Measurements from ENCODE around the gene RAF1. TPM values are rescaled to one million over a fixed set of nuclear protein-coding genes. Genes with fewer than 3 reads are reported as not detected.

Gene RAF1
- total RNA-seq, 1 donor from 2014 or later, result 85.0 TPM

- no peak overlapping the region for H3K4me3 Mint-ChIP-seq (ENCODE audit: unreplicated experiment)
- peaks cover 10% of the 10 kb centered on the region for H3K36me3 Mint-ChIP-seq (ENCODE audit: low read depth)
These were observed 45.5 kb downstream of the RAF1 start for GRCh38 chr3:12618426-12618825.

GRCh38 chr3:12615266-12615665, 48.7 kb downstream of the RAF1 start:
- Mint-ChIP-seq H3K27me3 (ENCODE audit: low read depth) (no peaks in the 10 kb centered on the region), H3K4me3 (ENCODE audit: unreplicated experiment) (no peak overlapping the region), H3K27ac (ENCODE audit: unreplicated experiment) (no peak overlapping the region), H3K4me1 (ENCODE audit: low read depth) (peaks cover 8% of the 10 kb centered on the region), H3K9me3 (ENCODE audit: low read depth) (no peaks in the 10 kb centered on the region), H3K36me3 (ENCODE audit: low read depth) (peaks cover 13% of the 10 kb centered on the region)
- no peak for TF ChIP-seq CTCF (IDR thresholded peaks at IDR 0.05)
- DNase-seq (ENCODE audit: low spot score), result no peak

More at GRCh38 chr3:12618426-12618825, 45.5 kb downstream of the RAF1 start:
- no peak for TF ChIP-seq CTCF (IDR thresholded peaks at IDR 0.05)
- no peak for DNase-seq (ENCODE audit: low spot score)
- H3K27ac Mint-ChIP-seq (ENCODE audit: unreplicated experiment), result peak overlapping the region; percentile 4
- no peaks in the 10 kb centered on the region for H3K27me3 Mint-ChIP-seq (ENCODE audit: low read depth)
- peaks cover 30% of the 10 kb centered on the region for H3K4me1 Mint-ChIP-seq (ENCODE audit: low read depth)
- no peaks in the 10 kb centered on the region for H3K9me3 Mint-ChIP-seq (ENCODE audit: low read depth)

- Mint-ChIP-seq H3K4me1 (ENCODE audit: low read depth) (peaks cover 6% of the 10 kb centered on the region), H3K27me3 (ENCODE audit: low read depth) (no peaks in the 10 kb centered on the region), H3K9me3 (ENCODE audit: low read depth) (no peaks in the 10 kb centered on the region), H3K4me3 (ENCODE audit: unreplicated experiment) (no peak overlapping the region), H3K36me3 (ENCODE audit: low read depth) (peaks cover 19% of the 10 kb centered on the region), H3K27ac (ENCODE audit: unreplicated experiment) (no peak overlapping the region)
- DNase-seq (ENCODE audit: low spot score), result no peak
- TF ChIP-seq CTCF (IDR thresholded peaks at IDR 0.05), result no peak
These were observed 50.7 kb downstream of the RAF1 start for GRCh38 chr3:12613250-12613649.

GRCh38 chr3:12612514-12613226, 51.2 kb downstream of the RAF1 start:
- Mint-ChIP-seq H3K9me3 (ENCODE audit: low read depth) (no peaks in the 10 kb centered on the region), H3K4me3 (ENCODE audit: unreplicated experiment) (no peak overlapping the region), H3K27me3 (ENCODE audit: low read depth) (no peaks in the 10 kb centered on the region), H3K27ac (ENCODE audit: unreplicated experiment) (no peak overlapping the region), H3K4me1 (ENCODE audit: low read depth) (peaks cover 6% of the 10 kb centered on the region), H3K36me3 (ENCODE audit: low read depth) (peaks cover 19% of the 10 kb centered on the region)
- TF ChIP-seq CTCF (IDR thresholded peaks at IDR 0.05), result no peak
- DNase-seq (ENCODE audit: low spot score), result no peak

GRCh38 chr3:12611117-12611516, 52.8 kb downstream of the RAF1 start:
- H3K4me3 Mint-ChIP-seq (ENCODE audit: unreplicated experiment), result no peak overlapping the region
- H3K36me3 Mint-ChIP-seq (ENCODE audit: low read depth), result peaks cover 16% of the 10 kb centered on the region
- TF ChIP-seq CTCF (IDR thresholded peaks at IDR 0.05), result no peak
- no peaks in the 10 kb centered on the region for H3K27me3 Mint-ChIP-seq (ENCODE audit: low read depth)
- no peaks in the 10 kb centered on the region for H3K9me3 Mint-ChIP-seq (ENCODE audit: low read depth)
- no peak for DNase-seq (ENCODE audit: low spot score)
- H3K4me1 Mint-ChIP-seq (ENCODE audit: low read depth), result peaks cover 6% of the 10 kb centered on the region
- no peak overlapping the region for H3K27ac Mint-ChIP-seq (ENCODE audit: unreplicated experiment)
